ENCODE measurements around the gene EPHB2. TPM values are rescaled to one million over a fixed set of nuclear protein-coding genes. Genes with fewer than 3 reads are reported as not detected.
A peak's percentile ranks its signal among the peaks of the same experiment; 100 is the strongest.

The EPHB2 gene
- total and polyA plus RNA-seq, 2 of the 4 experiments (the other 2 are of a cell fraction): 52.3 to 58.8 TPM

- TF ChIP-seq RAD21 (IDR thresholded peaks at IDR 0.05; ENCODE audit: low read length) (no peak), POLR2A (IDR thresholded peaks at IDR 0.05; ENCODE audit: low read depth, low read length) (no peak)
These were observed 168.0 kb downstream of the EPHB2 start (continued) for GRCh38 chr1:22878626-22879025.

- Histone ChIP-seq H3K4me3 (ENCODE audit: insufficient read depth, low read depth, low read length) (no peak overlapping the region), H4K91ac (ENCODE audit: insufficient read depth, low read depth, low read length) (no peak overlapping the region), H2BK5ac (ENCODE audit: low read depth, low read length, poor library complexity, severe bottlenecking) (no peak overlapping the region), H3K4ac (ENCODE audit: low read depth, low read length) (no peak overlapping the region), H2AK5ac (ENCODE audit: low read depth, low read length) (no peak overlapping the region), H4K8ac (ENCODE audit: low read depth in 2 of 2, low read length in 2 of 2) (no peak overlapping the region), H3K9ac (ENCODE audit: low read depth, low read length) (no peak overlapping the region), H3K4me2 (ENCODE audit: low read depth, low read length) (no peak overlapping the region), H3K14ac (replicated peaks; ENCODE audit: low read depth, low read length) (no peak overlapping the region), H3K27me3 (ENCODE audit: control insufficient read depth, insufficient read depth, low read length) (no peaks in the 10 kb centered on the region), H3K23ac (ENCODE audit: low read depth, low read length) (0 out of 2 replicates have a peak overlapping the region, but pooled peaks have one; percentile 37), H4K5ac (ENCODE audit: low read depth, low read length) (no peak overlapping the region), H3K18ac (ENCODE audit: low read depth, low read length) (no peak overlapping the region), H2AK9ac (replicated peaks; ENCODE audit: low read depth, low read length, poor library complexity) (peak overlapping the region; percentile 31), H3K9me3 (ENCODE audit: control insufficient read depth, insufficient read depth, low read length) (no peaks in the 10 kb centered on the region), H3K9me1 (ENCODE audit: insufficient read depth, low read length) (peaks cover 4% of the 10 kb centered on the region; the same call in 1 of the 2 replicates), H2BK120ac (ENCODE audit: low read depth, low read length) (no peak overlapping the region), H3K36me3 (ENCODE audit: control insufficient read depth, insufficient read depth, low read length) (peaks cover 18% of the 10 kb centered on the region; the same call in 1 of the 2 replicates), H4K20me1 (ENCODE audit: insufficient read depth, low read length) (peaks cover 4% of the 10 kb centered on the region; the same call in 1 of the 2 replicates), H3K27ac (ENCODE audit: insufficient read depth, low read length) (no peak overlapping the region), H3K56ac (ENCODE audit: extremely low read depth, insufficient read depth, low read length) (no peak overlapping the region), H3K79me1 (ENCODE audit: low read depth in 1 of 2, low read length in 2 of 2) (peaks cover 0 to 9% of the 10 kb centered on the region in 2 experiments; a peak in 1 of 4 replicates), H3K4me1 (ENCODE audit: control insufficient read depth, insufficient read depth, low read length) (peaks cover 5% of the 10 kb centered on the region), H2BK15ac (ENCODE audit: low read depth, low read length) (no peak overlapping the region), H2AFZ (replicated peaks; ENCODE audit: low read length, poor library complexity) (peak overlapping the region; percentile 38), H2BK20ac (ENCODE audit: low read depth, low read length) (no peak overlapping the region)
- dilution Hi-C loops (cut with HindIII; ENCODE audit: low sequenced_read_pairs, unreplicated experiment) (no loop called here), intact Hi-C loops (cut with micrococcal nuclease) (no loop called here), in situ Hi-C loops (cut with MboI; ENCODE audit: low sequenced_read_pairs) (no loop called here)
- CTCF ChIA-PET: interaction anchor here (1.0 to 1.2 kb wide), 2 partner anchors 9 to 18 kb away, joined by 4 to 6 read pairs; no protein-coding TSS in a partner anchor
- no peak for ATAC-seq (ENCODE audit: low read depth)
- DNase-seq: no peak
- TF ChIP-seq BHLHE40 (IDR thresholded peaks at IDR 0.05; ENCODE audit: low read depth, low read length) (no peak), CHD1 (IDR thresholded peaks at IDR 0.05; ENCODE audit: low read depth, low read length) (no peak), RCOR1 (IDR thresholded peaks at IDR 0.05; ENCODE audit: insufficient replicate concordance, low read length) (no peak), MAZ (IDR thresholded peaks at IDR 0.05; ENCODE audit: borderline replicate concordance, low read depth, low read length) (no peak), MAFK (IDR thresholded peaks at IDR 0.05; ENCODE audit: low read depth, low read length) (no peak), NFE2L2 (IDR thresholded peaks at IDR 0.05; ENCODE audit: low read depth, low read length) (no peak), CTCF (conservative IDR thresholded peaks at IDR 0.05; ENCODE audit: low read depth, low read length) (no peak), FOS (IDR thresholded peaks at IDR 0.05; ENCODE audit: low read depth, low read length) (no peak), RAD21 (IDR thresholded peaks at IDR 0.05; ENCODE audit: low read length) (no peak), POLR2A (IDR thresholded peaks at IDR 0.05; ENCODE audit: low read depth, low read length) (no peak)
- POLR2A ChIA-PET (ENCODE audit: unreplicated experiment): no interaction called here
- no CpG with 5 or more reads among the region's 3 CpGs for WGBS, 2 experiments (ENCODE audit: extremely low coverage in 2 of 2, insufficient read length in 1 of 2)
- no TSS peak for BruUV-seq (replicated peaks)
These were observed 168.8 kb downstream of the EPHB2 start for GRCh38 chr1:22879445-22879844.

Data from IMR-90 (cell line).